Inflammatory macrophage treated with lipopolysaccharide for 4 hours (primary cell): ENCODE data around the gene IDS.

Experiments used
- DNase-seq: peaks from one replicate; pipeline ENCODE4 v3.0.0-alpha.2; 2020

IDS gene

DNA sequence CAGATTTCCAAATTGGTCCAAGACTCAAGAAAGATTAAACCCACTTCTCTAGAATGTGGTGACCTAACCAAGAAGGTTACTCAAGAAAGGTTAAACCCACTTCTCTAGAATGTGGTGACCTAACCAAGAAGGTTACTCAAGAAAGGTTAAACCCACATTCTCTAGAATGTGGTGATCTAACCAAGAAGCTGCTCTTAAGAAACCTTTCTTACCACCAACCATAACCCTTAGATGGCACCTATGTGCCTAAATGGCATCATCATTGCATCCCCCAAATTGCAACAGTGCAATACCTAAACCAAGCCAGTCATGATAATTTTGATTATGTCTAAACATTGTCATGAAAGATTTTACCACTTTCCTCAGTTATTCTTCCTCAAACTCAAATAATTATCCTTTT is 49.2 kb downstream of the IDS start:
- peak; percentile 8 for DNase-seq

DNA sequence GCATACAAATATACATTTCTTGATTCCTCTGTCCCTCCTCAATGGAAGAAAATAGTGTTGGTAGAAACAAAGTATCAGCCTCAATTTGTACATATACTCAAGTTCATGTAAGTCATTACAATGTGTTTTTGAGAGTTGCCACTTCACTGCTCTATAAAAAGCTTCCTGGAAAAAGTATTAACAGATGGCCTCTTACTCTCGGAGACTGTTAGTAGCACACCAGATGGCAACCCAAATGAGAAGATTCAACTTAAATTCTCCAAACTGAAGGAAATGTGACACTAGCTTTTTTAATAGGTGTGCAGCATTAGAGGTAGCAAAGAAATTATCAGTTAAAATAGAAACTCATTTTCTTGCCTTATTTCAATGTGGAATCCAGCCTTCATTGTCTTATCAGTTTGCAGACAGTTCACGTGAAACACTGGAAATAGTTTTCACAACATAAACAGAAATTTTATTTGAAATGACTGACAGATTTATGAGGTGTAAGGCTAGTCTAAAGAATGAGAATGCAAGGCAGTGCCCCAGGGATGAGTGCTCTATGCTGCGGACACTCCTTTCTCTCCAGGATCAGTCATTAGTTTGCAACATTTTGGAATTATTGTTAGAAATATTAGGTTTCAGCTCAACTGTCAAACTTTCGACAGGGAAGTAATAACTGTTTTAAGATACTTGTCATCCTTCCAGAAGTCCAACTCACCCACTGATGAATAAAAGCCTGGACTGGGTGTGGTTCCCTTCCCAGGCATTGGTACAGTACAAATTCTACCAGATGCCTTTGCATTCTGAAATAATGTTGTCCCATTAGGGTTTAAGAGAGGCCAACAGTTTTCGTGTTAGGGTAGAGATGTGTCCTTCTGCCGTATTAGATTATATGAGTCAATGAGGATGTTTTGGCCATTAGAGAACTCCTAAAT is 50.9 kb downstream of the IDS start:
- DNase-seq, result no peak

DNA sequence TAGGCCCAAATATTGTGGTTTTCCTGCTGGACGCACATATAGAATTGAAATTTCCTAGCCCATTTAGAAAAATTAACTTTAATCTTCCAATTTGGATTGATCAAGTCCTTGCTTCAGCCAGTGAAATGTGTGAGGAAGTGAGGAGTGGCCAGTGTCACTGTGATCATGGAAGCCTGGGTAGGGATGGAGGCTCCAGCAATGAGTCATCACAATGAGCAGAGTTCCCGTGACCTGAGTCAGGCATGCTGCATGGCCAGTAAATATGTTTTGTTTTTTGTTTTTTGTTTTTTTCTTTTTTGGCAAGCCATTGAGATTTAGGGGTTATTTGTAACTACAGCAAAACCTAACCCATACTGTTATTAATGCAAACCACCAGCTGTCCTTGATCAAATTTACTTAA is 52.1 kb downstream of the IDS start:
- peak; percentile 10 for DNase-seq

DNA sequence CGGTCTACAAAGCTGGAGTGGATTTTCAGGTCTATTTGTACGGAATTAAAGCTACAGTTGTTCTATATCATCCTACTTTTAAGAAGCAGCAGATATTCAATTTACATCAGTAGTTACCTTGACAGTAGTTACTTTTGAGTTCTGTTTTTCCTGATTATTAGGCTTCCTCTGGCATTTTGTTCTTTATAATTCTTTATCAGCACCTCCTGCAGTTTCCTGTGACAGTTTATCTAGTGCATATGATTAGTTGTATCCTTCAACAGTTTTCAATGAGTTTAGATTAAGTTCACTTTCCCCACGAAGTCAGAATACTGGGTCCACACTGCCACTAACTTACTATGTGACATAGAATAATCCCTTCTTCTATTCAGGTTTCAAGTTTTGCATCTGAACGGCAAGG is 71.7 kb downstream of the IDS start:
- DNase-seq, result no peak

DNA sequence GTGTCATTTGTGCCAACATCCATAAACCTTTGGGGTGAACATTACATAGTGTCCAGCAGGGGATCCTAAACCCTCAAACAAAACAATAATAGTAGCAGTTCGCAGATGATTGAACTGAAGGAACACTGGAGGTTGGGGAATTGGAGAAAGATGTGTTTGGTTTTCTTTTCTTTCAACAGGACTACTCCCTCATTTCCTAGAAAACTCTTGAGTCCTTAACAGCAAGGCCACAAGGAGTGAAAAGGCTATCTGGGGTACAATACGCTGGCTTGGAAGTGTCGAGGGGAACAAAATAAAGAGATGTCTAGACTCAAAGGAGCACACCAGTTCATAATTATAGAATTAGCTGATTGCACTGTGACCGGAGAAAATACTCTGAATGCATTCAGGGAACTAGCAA is 72.1 kb downstream of the IDS start:
- DNase-seq, result no peak
